GM12801 (cell line): ENCODE data around the gene TCEANC2.

Source experiments
- TF ChIP-seq, protein P1 (sequence below): IDR thresholded peaks from one replicate; pipeline ENCODE4 v1.5.1; 2011; ENCODE audit warnings: control low read depth; ENCODE audit not compliant: insufficient read length; ENCODE audit errors: extremely low read depth

Gene TCEANC2

DNA sequence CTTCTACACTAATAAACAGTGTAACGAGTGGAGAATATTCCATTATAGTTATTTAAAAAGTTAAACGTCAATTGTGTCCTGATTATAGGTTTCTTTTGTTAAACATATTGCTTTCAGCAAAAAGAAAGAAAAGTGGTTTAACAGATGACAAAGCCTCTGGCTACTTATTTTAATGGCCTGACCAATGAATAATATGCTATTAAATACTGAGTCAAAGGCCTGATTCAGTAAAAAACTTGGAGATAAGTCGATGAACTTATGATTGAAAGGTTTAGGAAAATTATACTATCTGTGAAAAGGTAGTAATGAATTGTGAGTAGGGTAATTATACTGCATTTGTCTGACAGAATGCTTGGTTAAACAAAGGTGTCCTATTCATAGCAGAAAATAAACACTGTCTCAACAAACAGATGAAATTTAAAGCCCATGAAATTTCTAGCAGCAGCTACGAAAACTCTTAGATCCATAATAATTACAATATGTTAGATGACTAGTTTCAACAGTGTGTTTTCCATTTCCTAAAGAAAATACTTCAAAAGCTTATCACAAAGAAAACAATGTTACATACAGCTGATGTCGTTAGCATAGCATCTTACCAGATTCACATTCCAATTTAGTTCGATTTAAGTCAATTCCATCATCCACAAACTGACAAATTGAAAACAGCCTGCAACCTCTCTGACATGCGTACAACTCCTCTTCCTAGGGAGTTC is 6.6 kb upstream of the TCEANC2 start:
- TF ChIP-seq, protein P1, sequence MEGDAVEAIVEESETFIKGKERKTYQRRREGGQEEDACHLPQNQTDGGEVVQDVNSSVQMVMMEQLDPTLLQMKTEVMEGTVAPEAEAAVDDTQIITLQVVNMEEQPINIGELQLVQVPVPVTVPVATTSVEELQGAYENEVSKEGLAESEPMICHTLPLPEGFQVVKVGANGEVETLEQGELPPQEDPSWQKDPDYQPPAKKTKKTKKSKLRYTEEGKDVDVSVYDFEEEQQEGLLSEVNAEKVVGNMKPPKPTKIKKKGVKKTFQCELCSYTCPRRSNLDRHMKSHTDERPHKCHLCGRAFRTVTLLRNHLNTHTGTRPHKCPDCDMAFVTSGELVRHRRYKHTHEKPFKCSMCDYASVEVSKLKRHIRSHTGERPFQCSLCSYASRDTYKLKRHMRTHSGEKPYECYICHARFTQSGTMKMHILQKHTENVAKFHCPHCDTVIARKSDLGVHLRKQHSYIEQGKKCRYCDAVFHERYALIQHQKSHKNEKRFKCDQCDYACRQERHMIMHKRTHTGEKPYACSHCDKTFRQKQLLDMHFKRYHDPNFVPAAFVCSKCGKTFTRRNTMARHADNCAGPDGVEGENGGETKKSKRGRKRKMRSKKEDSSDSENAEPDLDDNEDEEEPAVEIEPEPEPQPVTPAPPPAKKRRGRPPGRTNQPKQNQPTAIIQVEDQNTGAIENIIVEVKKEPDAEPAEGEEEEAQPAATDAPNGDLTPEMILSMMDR = no peak

DNA sequence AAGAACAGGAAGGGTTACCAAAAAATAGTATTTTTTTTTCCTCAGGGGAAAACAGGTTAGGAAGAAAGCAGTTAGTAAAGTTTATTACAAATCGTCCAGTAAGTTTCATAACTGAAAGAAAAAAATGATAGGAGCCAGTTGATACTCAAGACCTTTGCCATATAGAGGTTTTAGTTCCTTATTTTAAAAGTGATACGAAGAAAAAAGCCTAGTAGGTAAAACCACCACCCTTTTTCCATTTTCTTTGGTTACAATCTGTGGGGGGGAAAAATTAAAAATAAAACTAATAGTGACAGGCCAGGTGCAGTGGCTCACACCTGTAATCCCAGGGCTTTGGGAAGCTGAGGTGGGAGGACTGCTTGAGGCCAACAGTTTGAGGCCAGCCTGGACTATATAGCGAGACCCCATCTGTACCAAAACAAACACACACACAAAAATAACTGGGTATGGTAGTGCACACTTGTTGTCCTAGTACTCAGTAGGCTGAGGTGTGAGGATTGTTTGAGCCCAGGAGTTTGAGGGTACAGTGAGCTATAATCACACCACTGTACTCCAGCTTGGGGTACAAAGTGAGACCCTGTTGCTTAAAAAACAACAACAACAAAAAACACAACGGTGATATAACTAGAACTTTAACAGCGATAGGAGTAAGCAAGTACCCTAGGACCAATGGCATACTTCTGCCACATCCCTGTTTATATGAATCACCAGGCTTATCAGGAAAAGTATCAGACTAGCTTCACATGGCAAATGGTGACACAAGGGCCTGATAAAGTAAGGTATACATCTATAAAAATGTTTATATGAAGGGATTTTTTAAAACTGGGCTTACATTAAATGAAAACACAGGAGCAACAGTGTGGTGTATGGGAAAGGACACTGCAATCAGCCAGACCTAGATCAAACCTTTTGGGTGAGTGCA is 5.8 kb upstream of the TCEANC2 start:
- TF ChIP-seq, protein P1 = no peak

DNA sequence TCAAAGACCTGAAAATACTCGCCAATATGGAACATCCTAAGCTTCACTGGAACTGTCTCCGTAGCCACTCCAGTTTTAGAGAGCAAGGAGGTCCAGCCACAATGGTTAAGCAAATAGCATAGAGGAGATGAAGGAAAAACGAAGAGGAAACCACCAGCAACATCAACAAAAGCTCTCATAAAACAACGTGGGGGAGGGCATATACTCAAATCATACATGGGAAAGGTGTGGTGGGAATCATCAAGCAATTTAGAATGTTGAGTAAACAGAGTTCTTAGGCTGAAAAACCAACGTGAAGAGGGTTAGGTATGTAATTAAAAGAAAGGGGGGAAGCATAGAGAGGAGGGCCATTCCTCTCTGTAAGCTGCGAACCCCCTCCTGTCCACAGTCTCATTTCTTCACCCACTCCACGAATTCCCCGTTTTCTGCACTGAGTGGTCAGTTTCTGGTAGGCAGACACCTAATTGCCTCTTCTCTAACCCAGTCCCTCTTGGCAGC is 1.4 kb upstream of the TCEANC2 start:
- TF ChIP-seq, protein P1 = no peak

DNA sequence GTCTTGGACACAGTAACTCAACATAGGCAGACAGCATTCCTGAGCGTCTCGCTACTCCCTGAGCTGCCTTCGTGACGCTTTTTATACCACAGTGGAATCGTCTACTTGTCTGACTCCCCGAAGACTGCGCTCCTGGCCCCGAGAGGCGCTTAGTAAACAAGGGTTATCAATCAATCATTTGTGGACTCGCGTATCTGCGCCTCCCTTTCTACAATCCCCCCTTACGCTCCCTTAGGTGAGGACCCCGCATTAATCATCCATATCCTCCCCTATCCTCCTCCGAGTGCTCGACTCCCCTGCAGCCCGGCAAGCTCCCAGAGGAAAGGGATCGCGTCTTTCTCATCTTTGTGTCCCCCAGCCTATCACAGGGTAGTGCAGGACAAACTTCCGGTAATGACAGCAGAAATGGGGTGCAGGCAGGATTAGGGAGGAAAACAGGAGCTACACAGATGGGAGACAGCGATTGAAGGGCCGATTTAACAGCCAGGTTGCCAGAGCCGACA is 926 bp upstream of the TCEANC2 start:
- TF ChIP-seq, protein P1 = no peak

DNA sequence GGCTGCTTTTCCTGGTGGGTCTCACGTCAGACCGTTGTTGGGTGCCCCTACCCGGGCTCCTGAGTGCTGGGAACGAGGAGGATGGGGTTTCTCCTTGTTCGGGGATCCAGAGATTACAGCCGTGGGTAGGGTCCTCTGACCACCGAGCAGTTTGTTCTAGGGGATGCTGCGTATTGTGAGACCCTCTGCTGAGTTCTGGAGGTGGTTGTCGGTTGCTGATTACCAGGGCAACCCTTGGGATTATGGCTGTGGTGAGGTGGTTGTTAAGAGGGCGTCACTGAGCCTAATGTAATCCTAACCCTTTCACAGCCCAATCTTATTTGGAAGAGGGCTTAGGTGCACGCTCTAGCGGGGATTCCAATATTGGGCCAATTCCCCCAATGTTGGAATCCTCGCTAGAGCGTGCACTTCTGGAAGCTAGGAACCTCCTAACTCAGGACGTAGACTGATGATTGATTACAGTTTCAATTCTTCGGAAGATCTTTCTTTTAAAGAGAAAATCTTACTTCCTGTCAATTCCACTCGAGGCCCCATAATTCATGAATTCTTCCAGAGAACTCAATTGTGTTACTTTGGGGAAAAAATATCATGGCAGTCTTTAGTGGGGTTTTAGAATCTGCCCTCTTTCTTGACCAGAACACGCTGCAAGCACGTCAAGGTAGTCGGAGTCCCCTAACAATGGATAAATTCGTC is 483 bp downstream of the TCEANC2 start:
- TF ChIP-seq, protein P1 = no peak

DNA sequence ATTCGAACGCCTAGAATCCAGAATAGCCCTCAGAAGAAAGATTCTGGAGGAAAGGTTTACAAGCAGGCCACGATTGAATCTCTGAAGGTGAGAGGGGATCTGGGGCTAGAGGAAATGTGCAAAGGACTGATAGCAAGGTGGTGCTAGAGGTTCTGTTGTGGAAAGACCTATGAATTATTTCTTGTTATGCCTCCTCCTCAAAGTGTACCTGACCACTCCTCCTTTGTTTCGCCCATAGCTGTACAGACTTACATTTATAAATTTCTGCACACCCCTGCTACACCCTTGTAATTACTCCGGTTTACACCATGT is 986 bp downstream of the TCEANC2 start:
- TF ChIP-seq, protein P1 = no peak

DNA sequence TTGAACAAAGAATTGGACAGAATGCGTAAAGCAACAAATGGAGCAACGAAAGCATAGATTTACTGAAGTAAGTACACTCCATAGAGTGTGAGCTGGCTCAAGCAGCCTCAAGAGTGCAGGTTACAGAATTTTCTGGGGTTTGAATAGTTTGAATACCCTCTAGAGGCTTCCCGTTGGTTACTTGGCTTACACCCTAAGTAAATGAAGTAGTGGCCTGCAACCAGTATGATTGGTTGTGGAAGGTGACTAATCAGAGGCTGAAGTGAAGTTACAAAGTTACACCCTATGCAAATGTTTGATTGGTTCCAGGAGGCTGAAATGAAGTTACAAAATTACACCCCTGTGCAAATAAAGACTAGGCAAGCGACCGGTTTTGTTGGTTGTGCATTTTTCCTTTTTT is 10.9 kb downstream of the TCEANC2 start:
- TF ChIP-seq, protein P1 = no peak
